Mesenchymal stem cell (in vitro differentiated cells and primary cell): ENCODE data around the gene TERT.

Experiments
- DNase-seq: peaks from one replicate; pipeline ENCODE4 v3.0.0-alpha.2; 2013
- H2AFZ ChIP-seq: one replicate; pipeline ENCODE4 v1.6.1; 2013; ENCODE audit warnings: low read depth, mild to moderate bottlenecking, control low read depth, inconsistent platforms, low read length, moderate library complexity
- H2AK5ac ChIP-seq: 2 replicates; pipeline ENCODE4 v1.6.1; 2013; ENCODE audit warnings: low read length, moderate library complexity, mild to moderate bottlenecking, inconsistent platforms; ENCODE audit not compliant: severe bottlenecking
- H2BK120ac ChIP-seq: one replicate; pipeline ENCODE4 v1.6.1; 2013; ENCODE audit warnings: low read depth, mild to moderate bottlenecking, inconsistent platforms, low read length, moderate library complexity
- H2BK12ac ChIP-seq, 2 experiments: one replicate each; pipeline ENCODE4 v1.6.1; 2013; ENCODE audit warnings: inconsistent platforms in 2 of 2, low read length in 2 of 2, mild to moderate bottlenecking in 2 of 2, moderate library complexity in 2 of 2, control low read depth in 1 of 2
- H2BK15ac ChIP-seq: one replicate; pipeline ENCODE4 v1.6.1; 2013; ENCODE audit warnings: mild to moderate bottlenecking, low read depth, inconsistent platforms; ENCODE audit not compliant: poor library complexity, severe bottlenecking
- H2BK5ac ChIP-seq: 2 replicates; pipeline ENCODE4 v1.6.1; 2013; ENCODE audit warnings: low read depth, mild to moderate bottlenecking, low read length, control low read depth, inconsistent platforms; ENCODE audit not compliant: poor library complexity, severe bottlenecking
- H3K14ac ChIP-seq, 2 experiments: one replicate each; pipeline ENCODE4 v1.6.1; 2013; ENCODE audit warnings: inconsistent platforms in 2 of 2, low read length in 2 of 2, control low read depth in 1 of 2, mild to moderate bottlenecking in 1 of 2, moderate library complexity in 1 of 2
- H3K18ac ChIP-seq, 2 experiments: one replicate each; pipeline ENCODE4 v1.6.1; 2013; ENCODE audit warnings: inconsistent platforms in 2 of 2, low read length in 2 of 2, control low read depth in 1 of 2, low read depth in 1 of 2, mild to moderate bottlenecking in 1 of 2
- H3K23ac ChIP-seq, 2 experiments: one replicate each; pipeline ENCODE4 v1.6.1; 2013; ENCODE audit warnings: inconsistent platforms in 2 of 2, low read length in 2 of 2, mild to moderate bottlenecking in 2 of 2, moderate library complexity in 2 of 2, control low read depth in 1 of 2
- H3K27ac ChIP-seq: 2 replicates; pipeline ENCODE4 v1.5.1; 2013; ENCODE audit warnings: mild to moderate bottlenecking, moderate library complexity, low read length, control low read depth, inconsistent platforms; ENCODE audit not compliant: poor library complexity, severe bottlenecking
- H3K27me3 ChIP-seq, 2 experiments: 2 replicates each; pipeline versions ENCODE4 v1.6.1 to v1.7.0; 2013; ENCODE audit warnings: low read length in 2 of 2, mild to moderate bottlenecking in 2 of 2, moderate library complexity in 2 of 2, control low read depth in 1 of 2, inconsistent platforms in 1 of 2; ENCODE audit not compliant: control insufficient read depth in 1 of 2, insufficient read depth in 1 of 2
- H3K36me3 ChIP-seq, 2 experiments: 2 replicates each; pipeline versions ENCODE4 v1.6.1 to v1.7.0; 2013; ENCODE audit warnings: low read length in 2 of 2, control low read depth in 1 of 2, inconsistent platforms in 1 of 2, low read depth in 1 of 2, mild to moderate bottlenecking in 1 of 2; ENCODE audit not compliant: insufficient read depth in 2 of 2, control insufficient read depth in 1 of 2
- H3K4ac ChIP-seq, 2 experiments: one replicate each; pipeline ENCODE4 v1.6.1; 2013; ENCODE audit warnings: inconsistent platforms in 2 of 2, low read length in 2 of 2, mild to moderate bottlenecking in 2 of 2, moderate library complexity in 2 of 2, control low read depth in 1 of 2, low read depth in 1 of 2
- H3K4me1 ChIP-seq: 2 replicates; pipeline ENCODE4 v1.6.1; 2013; ENCODE audit warnings: low read depth, low read length, control low read depth; ENCODE audit not compliant: control insufficient read depth, insufficient read depth
- H3K4me2 ChIP-seq: 2 replicates; pipeline ENCODE4 v1.6.1; 2013; ENCODE audit warnings: low read length, mild to moderate bottlenecking, inconsistent platforms; ENCODE audit not compliant: poor library complexity, severe bottlenecking
- H3K4me3 ChIP-seq, 2 experiments: 2 replicates each; pipeline versions ENCODE4 v1.5.1 to v1.7.0; 2013; ENCODE audit warnings: low read length in 2 of 2, mild to moderate bottlenecking in 2 of 2, control low read depth in 1 of 2, low read depth in 1 of 2; ENCODE audit not compliant: insufficient read depth in 1 of 2
- H3K79me1 ChIP-seq: replicated peaks from 2 replicates; pipeline ENCODE4 v1.6.1; 2013; ENCODE audit warnings: mild to moderate bottlenecking, control low read depth, low read length, inconsistent platforms; ENCODE audit not compliant: poor library complexity, severe bottlenecking
- H3K9ac ChIP-seq: 2 replicates; pipeline ENCODE4 v1.7.0; 2013; ENCODE audit warnings: mild to moderate bottlenecking, low read length, moderate library complexity
- H3K9me3 ChIP-seq: 2 replicates; pipeline ENCODE4 v1.7.0; 2013; ENCODE audit warnings: mild to moderate bottlenecking, low read length; ENCODE audit not compliant: control insufficient read depth
- H4K8ac ChIP-seq: one replicate; pipeline ENCODE4 v1.6.1; 2013; ENCODE audit warnings: inconsistent platforms, mild to moderate bottlenecking, low read length, moderate library complexity
- H4K91ac ChIP-seq: one replicate; pipeline ENCODE4 v1.6.1; 2013; ENCODE audit warnings: mild to moderate bottlenecking, low read length, inconsistent platforms
- WGBS: methylation state at CpG from one replicate; pipeline ENCODE4 v1.1.7; 2013; ENCODE audit warnings: mixed read lengths; 5-methylcytosine and 5-hydroxymethylcytosine counted together

Gene TERT

GRCh38 chr5:1208743-1209488 is 86.0 kb downstream of the TERT start:
- Histone ChIP-seq H3K14ac (no peak overlapping the region), H3K23ac (no peak overlapping the region), H2BK5ac (no peak overlapping the region), H3K4me3 (no peak overlapping the region), H3K36me3 (no peaks in the 10 kb centered on the region), H3K9ac (no peak overlapping the region), H4K91ac (no peak overlapping the region), H3K18ac (no peak overlapping the region), H2BK15ac (no peak overlapping the region), H3K4ac (no peak overlapping the region), H3K4me1 (peaks cover 5% of the 10 kb centered on the region), H3K79me1 (no peaks in the 10 kb centered on the region), H3K9me3 (no peaks in the 10 kb centered on the region), H4K8ac (no peak overlapping the region), H2AFZ (no peak overlapping the region), H3K27ac (no peak overlapping the region), H2BK12ac (no peak overlapping the region), H2BK120ac (no peak overlapping the region), H3K4me2 (no peak overlapping the region), H3K27me3 (peaks cover 12 to 57% of the 10 kb centered on the region in 2 experiments), H2AK5ac (no peak overlapping the region)
- WGBS: 67% methylated on average over 22 of the region's 24 CpGs
- DNase-seq: peak; percentile 13

GRCh38 chr5:1208221-1208742 is 86.6 kb downstream of the TERT start:
- WGBS: 76% methylated on average over 17 of the region's 17 CpGs
- Histone ChIP-seq H3K4me3 (no peak overlapping the region), H3K14ac (no peak overlapping the region), H3K79me1 (no peaks in the 10 kb centered on the region), H3K4ac (no peak overlapping the region), H3K4me1 (peaks cover 5% of the 10 kb centered on the region), H3K9ac (no peak overlapping the region), H3K27ac (no peak overlapping the region), H3K27me3 (peaks cover 12 to 63% of the 10 kb centered on the region in 2 experiments), H4K91ac (no peak overlapping the region), H3K23ac (no peak overlapping the region), H3K18ac (no peak overlapping the region), H3K4me2 (no peak overlapping the region), H3K9me3 (no peaks in the 10 kb centered on the region), H2BK120ac (no peak overlapping the region), H2BK12ac (no peak overlapping the region), H4K8ac (no peak overlapping the region), H2AK5ac (no peak overlapping the region), H3K36me3 (no peaks in the 10 kb centered on the region), H2BK15ac (no peak overlapping the region), H2BK5ac (no peak overlapping the region), H2AFZ (no peak overlapping the region)
- DNase-seq: no peak

GRCh38 chr5:1207555-1207954 is 87.3 kb downstream of the TERT start:
- Histone ChIP-seq H3K14ac (no peak overlapping the region), H3K18ac (no peak overlapping the region), H2AFZ (no peak overlapping the region), H3K36me3 (no peaks in the 10 kb centered on the region), H2AK5ac (no peak overlapping the region), H4K91ac (no peak overlapping the region), H3K4me1 (peaks cover 5% of the 10 kb centered on the region), H3K27ac (no peak overlapping the region), H2BK12ac (no peak overlapping the region), H2BK5ac (no peak overlapping the region), H4K8ac (no peak overlapping the region), H2BK120ac (no peak overlapping the region), H3K27me3 (peaks cover 12 to 70% of the 10 kb centered on the region in 2 experiments), H3K4me3 (no peak overlapping the region), H3K23ac (no peak overlapping the region), H3K9ac (no peak overlapping the region), H2BK15ac (no peak overlapping the region), H3K79me1 (no peaks in the 10 kb centered on the region), H3K4ac (no peak overlapping the region), H3K9me3 (no peaks in the 10 kb centered on the region), H3K4me2 (no peak overlapping the region)
- WGBS: 72% methylated on average over 6 of the region's 6 CpGs
- no peak for DNase-seq

- Histone ChIP-seq H2AFZ (no peak overlapping the region), H2BK12ac (no peak overlapping the region), H3K4me3 (no peak overlapping the region), H2BK120ac (no peak overlapping the region), H4K91ac (no peak overlapping the region), H3K36me3 (no peaks in the 10 kb centered on the region), H3K27ac (no peak overlapping the region), H3K23ac (no peak overlapping the region), H3K27me3 (peaks cover 12 to 75% of the 10 kb centered on the region in 2 experiments), H3K9ac (no peak overlapping the region), H4K8ac (no peak overlapping the region), H3K14ac (no peak overlapping the region), H3K79me1 (no peaks in the 10 kb centered on the region), H2BK5ac (no peak overlapping the region), H3K4me1 (peaks cover 2% of the 10 kb centered on the region), H3K4me2 (no peak overlapping the region), H3K9me3 (no peaks in the 10 kb centered on the region), H3K4ac (no peak overlapping the region), H3K18ac (no peak overlapping the region), H2AK5ac (no peak overlapping the region), H2BK15ac (no peak overlapping the region)
- WGBS: 81% methylated on average over 46 of the region's 49 CpGs
- DNase-seq: no peak
Measured at GRCh38 chr5:1206521-1207412, 88.1 kb downstream of the TERT start.
